ENCODE data around the gene ELFN1. TPM values are rescaled to one million over a fixed set of nuclear protein-coding genes. Genes with fewer than 3 reads are reported as not detected.
A peak's percentile ranks its signal among the peaks of the same experiment; 100 is the strongest.

The ELFN1 gene
- total RNA-seq, 1 donor from 2014 or later, result 1.2 TPM

GRCh38 chr7:1664711-1665548 is 5.1 kb upstream of the ELFN1 start:
- DNase-seq, result peak; percentile 79

DNA sequence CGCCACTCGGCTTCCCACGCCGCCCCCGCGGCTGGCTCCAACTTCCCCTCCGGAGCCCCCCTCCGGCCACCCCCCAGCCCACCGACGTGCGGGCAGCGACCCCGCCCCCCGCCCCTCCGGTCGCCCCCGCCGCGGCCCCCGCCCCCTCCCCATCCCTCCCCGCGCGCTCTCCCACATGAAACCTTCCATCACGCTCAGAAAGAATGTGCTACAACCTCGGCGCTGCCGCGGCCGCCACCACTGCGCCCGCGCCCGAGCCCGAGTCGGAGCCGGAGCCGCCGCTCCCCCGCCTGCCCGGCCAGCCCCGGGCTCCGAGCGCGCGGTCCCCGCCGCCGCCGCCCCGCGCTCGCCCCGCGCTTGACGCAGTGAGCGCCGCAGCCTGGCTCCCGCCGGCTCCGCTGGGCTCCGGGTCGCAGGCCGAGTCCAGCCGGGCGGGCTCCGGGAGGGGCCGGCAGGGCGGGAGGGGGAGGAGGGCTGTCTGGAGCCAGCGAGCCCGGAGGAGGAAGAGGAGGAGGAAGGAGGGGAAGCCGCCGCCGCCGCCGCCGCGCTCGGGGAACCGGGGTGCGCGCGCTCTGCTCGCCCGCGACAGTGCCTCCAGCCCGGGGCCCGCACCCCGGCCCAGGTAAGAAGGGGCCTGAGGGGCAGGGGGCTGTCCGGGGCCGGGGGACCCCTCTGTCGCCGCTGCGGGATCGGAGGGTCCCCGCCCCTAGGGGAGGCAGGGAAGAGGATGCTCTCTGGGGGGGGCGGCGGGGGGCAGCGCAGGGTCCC is 4.3 kb upstream of the ELFN1 start:
- peak; percentile 35 for DNase-seq

DNA sequence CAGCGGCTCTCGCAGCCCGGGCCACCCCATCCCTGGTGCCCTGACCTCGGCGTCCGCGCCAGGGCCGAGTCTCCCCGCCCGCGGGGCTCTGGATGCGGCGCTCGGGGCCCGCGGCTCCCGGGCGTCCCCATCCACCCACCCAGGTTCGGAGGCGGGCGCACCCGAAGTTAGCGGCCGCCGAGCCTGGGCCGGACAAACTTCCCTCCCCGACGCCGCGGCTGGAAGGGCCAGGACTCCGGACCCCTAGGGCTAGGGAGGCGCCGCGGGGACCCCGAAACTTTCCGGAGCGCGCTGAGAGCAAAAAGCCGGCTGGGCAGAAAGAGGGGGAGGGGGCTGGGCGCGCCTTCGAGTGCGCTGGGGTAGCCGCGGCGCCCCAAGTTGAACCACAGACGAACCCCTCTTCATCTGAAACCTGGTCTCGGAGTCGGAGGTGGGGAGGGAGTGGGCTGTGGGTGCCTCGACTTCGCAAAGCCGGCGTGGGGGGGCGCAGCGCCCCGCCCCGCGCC is 3.7 kb upstream of the ELFN1 start:
- DNase-seq, result no peak

DNA sequence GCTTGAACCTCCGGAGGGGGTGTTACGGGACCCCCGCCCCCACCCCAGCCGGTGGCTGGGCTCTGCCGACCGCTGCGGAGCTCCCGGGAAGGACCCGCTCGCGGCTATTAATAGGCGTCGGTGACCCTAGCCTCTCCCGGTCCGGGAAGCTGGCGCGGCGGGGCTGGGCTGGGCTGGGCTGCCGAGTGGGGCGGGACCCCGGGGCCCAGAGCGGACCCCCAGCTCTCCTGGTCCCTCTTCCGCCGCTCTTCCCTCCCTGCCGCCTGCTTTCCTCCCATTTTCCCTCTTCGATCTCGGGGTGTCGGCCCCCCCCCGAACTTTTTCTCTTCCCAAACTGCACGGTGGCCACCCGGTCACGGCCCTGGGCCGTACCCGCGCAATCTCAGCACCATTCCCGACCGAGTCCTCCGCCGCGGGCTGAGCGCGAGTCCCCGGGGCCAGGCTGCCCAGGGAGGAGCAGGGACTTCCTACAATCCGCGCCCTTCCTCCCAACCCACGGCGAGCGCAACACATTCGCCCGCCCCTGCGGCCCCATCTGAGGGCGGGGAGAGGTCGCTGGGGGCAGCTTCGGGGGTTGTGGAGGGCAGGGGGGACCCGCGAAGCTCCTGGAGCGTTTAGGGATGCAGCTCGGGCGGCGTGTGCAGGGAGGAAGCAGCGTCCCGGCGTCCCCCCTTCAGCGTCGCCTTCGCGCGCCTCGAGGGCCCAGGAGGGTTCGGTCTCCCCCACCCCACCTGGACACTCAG is 3.1 kb upstream of the ELFN1 start:
- DNase-seq, result peak; percentile 15

GRCh38 chr7:1667566-1668395 is 2.3 kb upstream of the ELFN1 start:
- no peak for DNase-seq

- DNase-seq, result no peak
Measured at GRCh38 chr7:1668396-1669063, 1.5 kb upstream of the ELFN1 start.

DNA sequence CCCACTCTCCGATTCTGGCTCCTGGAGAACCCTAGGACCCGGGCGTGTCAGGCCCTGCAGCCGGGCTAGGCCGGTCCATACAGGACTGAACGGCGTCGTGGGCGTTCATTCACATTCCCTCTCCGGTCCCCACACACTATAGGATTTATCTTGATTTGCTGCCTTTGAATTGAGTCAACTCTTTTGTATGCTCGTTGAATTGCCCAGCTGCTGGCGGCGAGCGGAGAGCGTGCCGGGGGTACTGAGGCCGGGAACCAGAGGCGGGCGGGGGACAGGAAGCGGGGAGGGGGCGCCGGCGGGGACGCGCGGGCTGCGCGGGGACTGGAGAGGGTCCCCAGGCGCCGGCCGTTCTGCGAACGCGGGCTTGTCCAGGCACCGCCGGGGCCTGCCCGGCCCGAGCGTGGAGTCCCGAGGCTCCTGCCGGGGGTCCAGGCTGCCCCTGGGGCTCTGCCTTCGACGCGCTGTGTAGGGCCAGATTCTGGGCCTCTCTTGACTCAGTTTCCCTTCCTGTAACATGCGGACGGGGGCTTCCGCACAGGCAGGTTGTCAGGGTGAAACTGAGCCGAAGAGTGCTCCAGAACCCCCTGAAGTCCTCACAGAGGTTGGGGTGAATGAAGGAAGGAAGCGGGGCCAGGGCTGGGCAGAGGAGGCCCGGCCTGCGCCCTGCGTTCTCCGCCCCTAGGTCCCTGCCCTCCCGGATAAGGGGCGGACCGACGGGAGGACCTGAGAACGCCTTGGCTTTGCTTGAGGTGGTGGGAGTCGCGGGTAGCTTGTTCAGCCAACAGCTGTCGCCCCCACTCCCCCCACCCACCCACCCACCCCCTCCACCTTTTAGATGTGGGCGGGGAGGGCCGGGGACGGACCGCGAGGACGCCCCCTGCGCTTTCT is 769 bp upstream of the ELFN1 start:
- peak; percentile 19 for DNase-seq

- no peak for DNase-seq
Measured at GRCh38 chr7:1670894-1671593, 967 bp downstream of the ELFN1 start.

GRCh38 chr7:1671594-1672451 is 1.7 kb downstream of the ELFN1 start:
- no peak for DNase-seq

GRCh38 chr7:1672851-1673486 is 2.9 kb downstream of the ELFN1 start:
- no peak for DNase-seq

- DNase-seq, result no peak
Measured at GRCh38 chr7:1673581-1674118, 3.6 kb downstream of the ELFN1 start.

GRCh38 chr7:1674161-1675035 is 4.3 kb downstream of the ELFN1 start:
- DNase-seq, result no peak

- DNase-seq, result no peak
Measured at GRCh38 chr7:1675036-1675671, 5.1 kb downstream of the ELFN1 start.

- no peak for DNase-seq
Measured at GRCh38 chr7:1675673-1676549, 5.8 kb downstream of the ELFN1 start.

DNA sequence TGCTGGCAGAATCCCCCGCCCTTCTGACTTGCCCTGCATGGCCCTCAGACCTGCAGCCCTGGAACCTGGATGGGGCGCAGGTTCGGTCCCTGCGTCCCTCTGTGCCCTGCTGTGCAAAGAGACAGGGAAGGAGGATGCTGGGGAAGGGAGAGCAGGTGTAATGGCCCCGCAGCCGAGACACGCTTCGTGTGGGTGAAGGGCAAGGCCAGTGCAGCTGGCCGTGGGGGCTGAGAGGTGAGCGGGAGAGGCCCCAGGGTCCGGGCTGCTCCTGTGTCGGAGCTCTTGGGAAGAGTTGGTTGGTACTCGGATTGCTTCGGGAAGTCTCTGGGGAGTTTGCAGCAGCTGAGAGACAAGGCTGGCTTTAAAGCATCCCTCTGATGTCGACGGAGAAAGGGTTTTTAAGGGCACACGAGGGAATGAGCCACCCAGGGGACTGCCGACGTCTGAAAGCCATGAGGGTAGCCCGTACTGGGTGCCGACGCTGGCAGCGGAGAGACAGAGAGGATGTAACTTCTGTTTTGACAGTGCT is 6.5 kb downstream of the ELFN1 start:
- no peak for DNase-seq

All from dermis blood vessel endothelial cell (primary cell).